Epithelial cell of esophagus (primary cell): Measurements from ENCODE around the gene PHOSPHO1.
"Not testable (repeated sequence)": the region's sequence is repeated elsewhere in the genome, so short reads cannot be mapped to it uniquely, and the experiment has no call there.

Experiments
- DNase-seq: peaks from one replicate; pipeline ENCODE4 v3.0.0; 2010; ENCODE audit warnings: low read depth
- H3K4me3 ChIP-seq: 2 replicates; pipeline ENCODE4 v1.5.1; 2011; ENCODE audit warnings: mild to moderate bottlenecking, low read length, control low read depth
- CTCF ChIP-seq: IDR thresholded peaks from 2 replicates; pipeline ENCODE4 v1.5.1; 2011; ENCODE audit warnings: low read depth, mild to moderate bottlenecking, low read length, control low read depth, inconsistent platforms; ENCODE audit not compliant: insufficient read depth; ENCODE audit errors: missing control alignments

PHOSPHO1 gene

GRCh38 chr17:49191917-49192741 lies 38.5 kb downstream of the PHOSPHO1 start:
- peak overlapping the region; percentile 82 for H3K4me3 ChIP-seq
- TF ChIP-seq CTCF, result peak; percentile 34
- peak; percentile 88 for DNase-seq

- TF ChIP-seq CTCF, result no peak
- H3K4me3 ChIP-seq, result peak overlapping the region; percentile 82
- no peak for DNase-seq
These were observed 39.1 kb downstream of the PHOSPHO1 start for GRCh38 chr17:49191409-49191916.

- TF ChIP-seq CTCF, result no peak
- no peak overlapping the region for H3K4me3 ChIP-seq
- no peak for DNase-seq
These were observed 39.7 kb downstream of the PHOSPHO1 start for GRCh38 chr17:49190932-49191331.

- no peak for DNase-seq
- no peak overlapping the region for H3K4me3 ChIP-seq
- TF ChIP-seq CTCF, result no peak
These were observed 43.3 kb downstream of the PHOSPHO1 start for GRCh38 chr17:49187301-49187700.

- not testable (repeated sequence) for DNase-seq, H3K4me3 ChIP-seq
These were observed 45.2 kb downstream of the PHOSPHO1 start for GRCh38 chr17:49185381-49185780.

- not testable (repeated sequence) for DNase-seq, H3K4me3 ChIP-seq
These were observed 46.1 kb downstream of the PHOSPHO1 start for GRCh38 chr17:49184522-49184921.

GRCh38 chr17:49183801-49184200 lies 46.8 kb downstream of the PHOSPHO1 start:
- DNase-seq, result no peak
- TF ChIP-seq CTCF, result no peak
- no peak overlapping the region for H3K4me3 ChIP-seq

GRCh38 chr17:49183341-49183740 lies 47.2 kb downstream of the PHOSPHO1 start:
- TF ChIP-seq CTCF, result no peak
- no peak for DNase-seq
- no peak overlapping the region for H3K4me3 ChIP-seq
